M059J (cell line): ENCODE results near the gene FASLG. TPM values are rescaled to one million over a fixed set of nuclear protein-coding genes. Genes with fewer than 3 reads are reported as not detected.

Experiments
- DNase-seq: peaks from one replicate; pipeline ENCODE4 v3.0.0-alpha.2; 2012; ENCODE audit warnings: low read depth
- total RNA-seq: library from RNA; depleted of rRNA; stranded (reverse); fragments of >200 nt; shearing (Covaris generic); gene quantifications from 2 replicates; pipeline ENCODE4 v1.2.3, GENCODE V29; 2014

FASLG gene
- total RNA-seq, 1 experiment from 2014 or later: not detected

DNA sequence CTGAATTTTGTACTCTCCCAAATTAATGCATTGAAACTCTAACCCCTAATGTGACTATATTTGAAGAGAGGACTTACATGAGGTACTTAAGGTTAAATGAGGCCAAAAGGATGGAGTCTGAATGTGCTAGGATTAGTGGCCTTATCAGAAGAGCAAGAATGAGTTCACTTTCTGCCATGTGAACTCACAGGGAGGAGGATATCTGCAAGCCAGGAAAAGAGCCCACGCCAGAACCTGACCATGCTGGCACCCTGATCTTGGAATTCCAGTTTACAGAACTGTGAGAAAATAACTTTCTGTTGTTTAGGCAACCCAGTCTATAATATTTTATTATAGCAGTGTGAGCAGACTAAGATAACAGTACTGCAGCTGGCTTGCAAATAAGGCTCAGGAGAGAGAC lies 12.2 kb upstream of the FASLG start:
- DNase-seq: no peak

DNA sequence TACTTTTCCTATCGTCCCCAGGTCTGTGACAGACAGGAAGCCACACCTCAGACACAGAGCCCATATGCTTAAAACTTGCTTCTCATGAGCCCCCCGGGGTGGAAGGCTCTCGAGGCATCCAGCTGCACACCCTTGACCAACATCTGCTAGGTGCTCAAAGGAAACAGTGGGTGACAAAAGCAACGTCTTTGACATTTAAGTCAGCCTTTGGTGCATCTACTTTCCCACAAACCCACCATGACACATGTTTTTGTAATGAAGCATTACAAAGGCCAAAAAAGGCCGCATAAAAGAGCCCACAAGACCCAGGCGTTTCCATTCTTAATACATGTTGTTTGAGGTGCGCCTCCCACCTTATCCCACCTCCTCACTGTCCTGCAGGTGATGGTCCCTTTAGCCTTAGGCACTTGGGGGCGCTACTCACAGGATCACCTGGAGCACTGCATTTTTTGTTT lies 11.8 kb upstream of the FASLG start:
- peak; percentile 42 for DNase-seq

DNA sequence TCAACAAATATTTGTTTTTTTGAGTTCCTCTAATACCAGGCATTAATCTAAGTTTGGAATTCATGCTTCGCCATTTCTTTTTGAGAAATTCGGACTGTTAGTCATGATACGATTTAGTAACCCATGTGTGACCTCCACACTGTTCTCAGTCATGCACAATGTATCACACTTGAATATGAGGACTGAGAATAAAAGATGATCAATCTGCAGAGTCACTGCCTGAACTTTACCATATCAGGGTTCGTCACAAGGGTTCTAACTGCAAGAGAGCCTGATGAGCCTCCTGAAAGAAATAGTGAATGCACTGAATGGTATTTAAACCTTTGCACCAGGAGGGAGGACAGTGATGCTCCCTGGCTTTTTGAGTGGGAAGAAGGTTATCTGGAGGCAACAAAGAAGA lies 10.9 kb upstream of the FASLG start:
- no peak for DNase-seq

DNA sequence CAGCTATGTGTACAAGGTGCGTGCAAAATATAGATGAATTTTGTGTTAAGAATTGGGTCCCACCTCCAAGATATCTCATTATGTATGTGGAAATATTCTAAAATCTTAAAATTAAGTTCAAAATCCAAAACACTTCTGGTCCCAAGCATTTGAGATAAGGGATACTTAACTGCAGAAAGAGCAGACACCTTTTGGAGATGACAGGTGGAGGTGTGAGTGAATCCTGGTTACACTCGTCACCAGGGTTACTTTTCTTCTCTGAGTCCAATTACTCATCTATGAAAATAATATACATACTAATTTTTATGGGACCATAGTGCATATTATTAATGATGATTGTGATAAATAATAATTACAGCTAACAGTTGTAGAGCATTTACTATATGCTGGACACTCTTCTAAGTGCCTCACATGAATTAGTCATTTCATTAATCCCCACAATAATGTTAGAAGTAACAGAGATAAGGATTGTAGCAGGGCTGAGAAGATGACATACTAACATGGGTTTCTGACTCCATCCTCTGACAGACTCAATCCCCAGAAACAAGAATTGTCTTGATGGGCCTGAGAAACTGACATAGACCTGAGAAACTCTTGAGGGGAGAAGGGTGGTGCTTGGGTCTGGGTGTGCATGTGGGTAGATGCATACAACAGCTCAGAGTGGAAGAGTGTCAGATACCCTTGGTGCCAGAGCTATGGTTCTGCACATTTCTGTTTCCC lies 8.3 kb upstream of the FASLG start:
- DNase-seq: peak; percentile 53

DNA sequence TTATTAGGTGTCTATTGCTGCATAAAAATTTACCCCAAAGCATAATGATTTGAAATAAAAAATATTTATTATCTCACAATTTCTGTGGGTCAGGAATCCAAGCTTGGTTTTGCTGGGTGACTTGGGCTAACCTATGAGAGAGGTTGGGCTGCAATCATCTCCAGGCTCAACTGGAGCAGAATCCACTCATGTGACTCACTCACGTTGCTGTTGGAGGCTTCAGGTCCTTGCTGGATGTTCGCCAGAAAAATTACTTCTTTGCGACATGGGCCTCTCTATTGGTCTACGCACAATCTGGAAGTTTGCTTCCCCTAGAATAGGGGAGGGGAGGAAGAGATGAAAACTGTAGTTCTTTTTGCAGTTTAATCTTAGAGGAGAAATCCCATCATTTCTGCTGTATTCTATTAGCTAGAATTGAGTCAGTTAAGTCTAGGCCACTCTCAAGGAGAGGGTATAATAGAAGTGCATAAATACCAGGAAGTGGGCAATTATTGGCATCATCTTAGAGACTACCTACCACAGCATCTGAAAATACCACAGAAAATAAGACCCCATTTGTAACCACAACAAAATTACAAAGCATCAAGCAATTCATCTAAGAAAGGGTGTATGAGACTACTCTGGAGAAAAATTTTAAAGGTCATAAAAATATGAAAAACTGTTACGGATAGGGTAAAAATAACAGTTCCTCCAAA lies 5.7 kb upstream of the FASLG start:
- peak; percentile 85 for DNase-seq

DNA sequence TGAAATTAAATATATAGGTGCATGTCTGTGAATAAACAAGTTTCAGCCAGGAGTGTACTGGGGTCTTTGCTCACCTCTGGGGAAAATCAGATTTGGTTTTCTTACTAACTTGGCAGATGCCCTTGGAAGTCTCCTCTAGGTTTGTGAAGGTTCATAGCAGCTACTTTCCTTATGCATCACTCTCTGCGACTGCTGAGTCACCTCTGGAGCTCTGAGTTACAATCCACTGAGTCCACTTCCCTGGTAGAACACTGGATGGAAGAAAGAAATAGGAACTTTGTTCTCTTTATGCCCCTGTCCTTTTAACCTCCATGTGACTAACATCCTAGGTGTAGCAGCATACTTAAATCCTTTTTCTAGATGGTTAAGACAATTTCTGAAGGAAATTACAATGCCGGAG lies 4.4 kb upstream of the FASLG start:
- DNase-seq: peak; percentile 92

DNA sequence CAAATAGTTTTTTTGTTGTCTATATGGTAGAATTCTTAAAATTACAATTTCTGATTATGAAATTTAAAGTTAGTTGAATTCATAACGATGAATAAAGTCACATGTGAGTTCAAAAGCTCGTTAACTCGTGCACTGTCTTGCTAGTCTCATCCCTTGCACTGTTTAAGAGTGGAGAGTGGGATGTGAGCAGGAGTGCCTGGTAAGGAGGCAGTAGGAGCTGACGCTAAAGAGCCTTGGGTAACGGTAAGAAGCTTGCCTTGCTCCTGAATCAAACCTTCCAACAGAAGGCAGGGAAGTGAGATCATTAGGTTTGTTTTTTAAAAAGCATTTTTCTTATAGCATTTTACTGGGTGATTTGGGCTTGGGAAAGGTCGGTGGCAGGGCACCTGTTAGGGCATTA lies 2.3 kb upstream of the FASLG start:
- no peak for DNase-seq

DNA sequence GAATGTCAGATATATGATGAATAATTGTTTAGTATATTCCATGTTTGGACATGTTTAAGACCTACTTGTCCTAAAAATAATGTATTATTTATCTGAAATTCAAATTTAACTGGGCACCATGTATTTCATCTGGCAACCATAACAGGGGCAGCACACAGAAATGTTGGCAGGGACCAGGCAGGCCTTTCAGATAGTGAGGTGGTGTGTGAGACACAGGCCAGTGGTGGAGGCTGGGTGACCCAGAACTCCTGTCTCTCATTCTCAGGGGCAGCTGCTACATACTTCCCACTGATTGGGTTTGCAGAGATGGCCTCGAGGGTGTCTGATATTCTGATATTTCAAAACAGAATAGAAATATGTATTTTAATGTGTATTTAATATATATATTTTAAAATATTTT lies 1.3 kb upstream of the FASLG start:
- no peak for DNase-seq

DNA sequence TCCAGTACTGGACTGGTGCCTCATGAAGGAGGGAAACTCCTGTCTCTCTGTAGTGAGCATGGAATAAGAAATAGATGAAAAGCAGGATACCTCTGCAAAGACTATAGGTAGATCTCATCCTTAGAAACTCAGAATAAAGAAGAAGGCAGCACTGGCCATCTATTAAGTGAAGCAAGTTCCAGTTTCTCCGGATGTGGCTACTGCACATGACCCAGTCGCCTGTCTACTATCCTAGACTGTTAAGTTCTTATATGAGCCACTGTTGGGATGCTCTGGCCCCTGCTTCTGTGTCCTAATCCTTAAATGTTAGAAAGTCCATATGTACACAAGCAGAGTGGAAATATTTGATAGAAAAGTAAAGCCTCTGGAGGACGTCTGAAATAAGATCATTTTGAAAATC lies 2.2 kb downstream of the FASLG start:
- DNase-seq: no peak

DNA sequence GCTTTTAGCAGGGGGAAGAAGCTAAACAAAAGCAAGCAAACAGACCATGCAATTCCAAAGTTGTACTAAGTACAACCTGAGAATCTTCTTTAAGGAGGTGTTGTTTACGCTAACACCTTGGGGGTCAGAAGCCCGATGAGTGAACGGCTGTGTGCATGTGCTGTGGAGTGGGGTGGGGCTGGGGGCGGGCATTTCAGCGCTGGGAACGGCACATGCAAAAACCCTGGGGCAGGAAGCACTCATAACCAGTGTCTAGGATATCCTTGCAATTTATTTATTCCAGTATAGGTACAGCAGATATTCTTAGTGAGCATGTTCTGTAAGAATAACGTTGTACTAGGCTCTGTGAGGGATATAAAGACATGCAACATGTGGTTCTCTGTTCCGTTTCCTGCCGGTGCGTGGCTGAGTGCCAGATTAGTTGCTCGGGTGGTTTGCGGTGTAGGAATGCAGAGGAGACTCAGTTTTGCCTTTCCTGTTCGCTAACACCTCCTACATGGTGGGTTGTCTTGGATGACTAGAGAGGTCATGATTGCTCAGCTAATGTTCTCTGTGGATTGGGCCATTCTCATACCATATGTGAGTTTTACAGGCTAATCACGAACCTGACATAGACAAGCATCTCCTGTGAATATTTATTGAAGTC lies 3.7 kb downstream of the FASLG start:
- DNase-seq: peak; percentile 82

DNA sequence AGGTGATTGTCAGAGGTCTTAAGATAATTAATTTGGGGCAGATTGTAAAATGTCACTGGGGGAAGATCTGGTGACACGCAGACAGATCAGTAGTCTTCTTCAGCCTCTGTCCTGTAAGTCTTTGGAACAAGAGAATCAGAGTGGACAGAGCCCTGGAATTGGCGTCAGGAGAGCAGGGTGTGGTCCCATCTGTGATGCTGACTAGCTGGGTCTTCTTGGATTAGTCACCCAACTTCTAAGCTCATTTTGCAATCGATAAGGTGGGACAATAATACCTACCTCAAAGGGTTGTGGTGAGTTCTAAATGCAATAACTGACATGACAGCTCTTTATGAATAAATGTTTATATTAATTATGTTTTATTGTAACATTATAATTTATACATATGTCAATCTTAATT lies 4.8 kb downstream of the FASLG start:
- no peak for DNase-seq

DNA sequence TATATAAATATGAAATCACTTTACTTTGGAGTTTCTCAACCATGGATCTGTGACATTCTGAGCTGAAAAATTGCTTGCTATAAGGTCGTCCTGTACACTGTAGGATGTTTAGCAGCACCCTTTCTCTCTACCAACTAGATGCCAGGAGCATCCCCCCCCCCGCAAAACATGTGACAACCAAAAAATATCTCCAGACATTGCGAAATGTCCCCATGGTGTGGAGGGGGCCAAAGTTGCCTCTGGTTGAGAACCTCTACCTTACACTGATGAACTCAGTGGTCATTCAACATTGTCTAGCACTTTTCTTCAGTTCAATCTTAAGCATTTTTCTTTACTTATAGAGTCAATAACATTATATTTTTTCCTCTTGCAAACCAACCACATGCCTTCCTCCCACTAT lies 9.2 kb downstream of the FASLG start:
- DNase-seq: no peak

DNA sequence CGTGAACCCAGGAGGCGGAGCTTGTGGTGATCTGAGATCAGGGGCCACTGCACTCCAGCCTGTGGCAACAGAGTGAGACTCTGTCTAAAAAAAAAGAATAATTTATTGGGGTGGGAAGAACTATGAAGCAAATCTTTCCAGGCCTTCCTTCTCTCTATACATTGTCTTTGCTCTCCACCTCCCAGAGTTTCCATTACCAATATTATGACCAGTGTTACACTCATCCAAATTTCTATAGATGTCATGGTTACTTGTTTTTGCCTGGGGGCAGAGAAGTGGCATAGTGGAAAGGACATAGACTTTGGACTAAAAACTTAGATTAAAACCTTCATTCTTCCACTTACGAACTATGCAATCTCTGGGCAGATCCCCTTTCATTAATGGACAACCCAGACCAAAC lies 10.1 kb downstream of the FASLG start:
- no peak for DNase-seq

DNA sequence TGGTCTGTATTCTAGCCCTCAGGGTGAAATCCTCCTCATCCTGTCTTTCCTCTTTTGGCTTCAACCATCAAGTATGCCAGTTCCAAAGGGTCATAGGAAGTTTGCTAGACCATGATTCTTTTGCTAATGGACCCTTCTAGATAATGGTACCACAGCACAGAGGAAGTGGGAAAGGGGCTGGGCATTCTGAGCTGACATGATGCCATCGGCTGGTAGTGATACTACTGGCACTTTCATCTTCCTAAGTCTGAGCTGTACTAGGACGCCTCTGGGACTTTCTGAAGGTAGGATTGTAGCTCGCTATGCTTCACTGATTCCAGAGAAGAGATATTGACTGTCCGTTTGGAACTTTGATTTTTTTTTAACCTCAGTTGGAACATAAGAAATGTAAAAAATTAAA lies 11.4 kb downstream of the FASLG start:
- no peak for DNase-seq

DNA sequence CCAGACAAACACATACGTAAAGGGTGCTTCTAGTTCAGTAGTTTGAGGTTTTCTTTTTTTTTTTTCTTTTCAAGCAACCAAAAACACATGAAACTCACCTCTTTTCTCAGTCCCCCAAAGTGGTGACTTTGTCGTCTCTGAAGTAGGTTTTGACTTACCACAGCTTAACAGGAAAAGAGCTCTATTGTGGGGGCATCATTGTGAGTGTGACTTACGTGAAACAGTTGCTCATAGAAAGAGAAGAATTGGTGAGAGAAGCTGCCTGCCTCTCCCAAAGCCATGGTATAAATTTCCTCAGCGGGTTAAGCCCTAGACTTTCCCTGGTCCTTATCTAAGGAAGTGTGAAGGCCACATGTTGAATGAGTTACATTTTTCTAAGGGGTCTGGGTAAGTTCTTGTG lies 11.9 kb downstream of the FASLG start:
- no peak for DNase-seq

DNA sequence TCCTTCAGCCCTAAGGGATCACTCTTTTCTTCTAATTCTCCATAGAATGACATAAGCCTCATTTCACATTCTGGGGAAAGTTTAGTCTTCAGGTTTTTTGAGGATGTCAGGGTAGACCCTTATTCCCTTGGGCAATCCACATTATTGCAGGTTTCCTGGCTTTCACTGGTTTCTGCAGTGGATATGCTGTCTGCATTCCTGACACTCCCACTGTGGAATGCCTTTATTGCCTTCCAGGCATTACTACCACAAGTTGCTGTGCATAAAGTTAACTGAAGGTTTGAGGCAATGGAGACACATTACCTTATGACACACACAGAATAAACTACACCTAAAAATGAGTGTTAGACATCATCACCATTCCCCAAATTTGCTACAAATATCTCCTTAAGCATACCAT lies 12.7 kb downstream of the FASLG start:
- DNase-seq: peak; percentile 69

DNA sequence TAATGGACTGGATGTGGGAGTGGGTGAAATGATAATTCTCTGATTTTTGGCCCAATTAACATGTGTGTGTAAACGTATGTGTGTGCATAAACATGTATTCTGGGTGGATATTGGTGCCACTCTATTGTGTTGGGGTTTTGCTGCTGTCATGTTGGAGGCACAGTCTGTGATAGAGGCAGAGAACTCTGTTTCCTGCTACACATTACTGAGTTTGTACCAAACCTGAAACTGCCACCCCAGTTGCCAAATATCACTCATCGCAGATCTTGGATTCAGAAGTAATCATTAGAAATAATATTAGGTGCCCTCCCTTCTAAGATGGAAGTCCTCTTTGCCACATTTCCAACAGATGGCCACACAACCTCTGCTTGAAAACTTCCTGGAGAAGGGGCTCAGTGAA lies 13.8 kb downstream of the FASLG start:
- DNase-seq: no peak

DNA sequence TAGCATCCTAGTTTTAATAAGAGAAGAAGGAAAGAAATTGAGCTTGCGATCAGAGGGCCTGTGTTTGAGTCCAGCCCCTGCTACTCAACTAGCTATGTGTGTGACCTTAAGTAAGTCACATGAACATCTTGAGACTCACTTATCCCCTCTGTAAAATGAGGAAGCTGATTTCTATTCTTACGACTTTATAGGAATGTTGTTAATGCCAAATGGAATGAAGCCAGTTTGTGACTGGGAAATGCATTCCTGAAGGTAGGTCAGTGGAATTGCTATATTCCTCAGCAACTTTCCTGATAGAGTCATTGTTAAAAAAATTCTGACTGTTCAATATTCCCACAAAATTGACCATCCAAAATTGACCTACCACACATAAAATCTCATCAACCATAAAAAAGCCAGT lies 14.9 kb downstream of the FASLG start:
- DNase-seq: peak; percentile 46

DNA sequence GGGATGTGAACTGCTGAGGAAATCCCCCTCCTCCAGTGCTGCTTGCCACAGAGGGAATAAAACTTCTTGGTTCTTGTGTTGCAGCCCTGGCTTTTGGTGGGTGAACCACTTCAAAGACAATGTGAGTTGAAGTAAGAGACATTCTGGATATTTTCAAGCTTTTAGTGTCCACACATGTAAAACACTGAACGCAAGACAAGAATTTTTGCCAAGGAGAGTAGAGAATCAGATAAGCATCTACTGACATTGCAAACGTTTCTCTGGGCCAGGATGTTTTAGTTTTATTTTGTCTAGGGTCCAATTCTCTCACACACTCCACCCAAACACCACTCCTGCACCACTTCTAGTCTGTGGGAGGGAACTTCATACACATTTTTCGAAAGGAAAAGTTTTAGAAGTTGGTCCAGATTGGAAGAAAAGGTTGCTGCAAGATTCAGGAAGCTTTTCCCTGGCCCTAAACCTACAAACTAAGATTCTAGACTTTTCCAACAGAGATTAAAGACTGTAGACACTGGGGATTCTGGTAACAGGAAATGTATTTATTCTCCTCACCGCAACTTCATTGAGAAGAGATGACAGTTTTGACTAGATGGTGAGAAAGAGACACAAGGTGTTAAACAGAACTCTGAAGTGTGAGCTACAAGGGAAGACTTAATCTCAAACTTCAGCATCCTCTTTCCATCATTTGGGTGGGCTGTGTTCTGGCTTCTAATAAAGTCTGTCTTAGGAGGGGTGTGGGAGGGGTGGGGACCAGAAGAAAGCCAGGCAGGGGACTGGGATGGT lies 16.1 kb downstream of the FASLG start:
- no peak for DNase-seq

DNA sequence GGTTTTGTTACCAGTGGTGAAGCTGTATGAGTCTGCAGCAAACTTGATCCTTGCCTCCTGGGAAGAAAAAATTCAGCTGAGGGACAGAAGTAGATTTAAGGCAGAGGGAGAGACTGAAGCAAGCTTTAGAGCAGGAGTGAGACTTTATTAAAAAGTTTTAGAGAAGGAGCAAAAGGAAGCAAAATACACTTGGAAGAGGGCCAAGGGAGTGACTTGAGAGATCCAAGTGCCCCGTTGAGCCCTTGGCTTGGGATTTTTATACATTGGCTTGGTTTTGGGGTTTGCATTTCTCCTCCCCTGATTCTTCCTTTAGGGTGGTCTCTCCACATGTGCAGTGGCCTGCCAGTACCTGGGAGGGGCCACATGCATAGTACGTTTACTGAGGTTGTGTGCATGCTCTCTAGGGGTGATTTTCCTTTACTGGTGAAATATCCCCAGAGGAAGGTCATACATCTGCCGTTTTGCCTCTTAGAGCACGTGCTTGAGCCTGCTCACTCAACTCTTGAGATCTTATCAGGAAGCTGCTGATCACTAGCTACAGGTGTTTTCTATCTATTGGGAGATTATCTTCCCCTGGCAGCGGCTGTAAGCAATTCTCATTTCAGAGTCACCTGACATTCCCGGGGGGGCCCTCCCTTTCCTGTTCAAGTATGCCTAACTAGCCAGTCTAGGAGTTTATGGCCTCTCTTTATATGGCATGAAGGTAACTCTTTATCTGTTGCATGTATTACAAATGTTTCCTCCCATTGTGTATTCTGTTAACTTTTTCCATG lies 20.3 kb downstream of the FASLG start:
- no peak for DNase-seq

DNA sequence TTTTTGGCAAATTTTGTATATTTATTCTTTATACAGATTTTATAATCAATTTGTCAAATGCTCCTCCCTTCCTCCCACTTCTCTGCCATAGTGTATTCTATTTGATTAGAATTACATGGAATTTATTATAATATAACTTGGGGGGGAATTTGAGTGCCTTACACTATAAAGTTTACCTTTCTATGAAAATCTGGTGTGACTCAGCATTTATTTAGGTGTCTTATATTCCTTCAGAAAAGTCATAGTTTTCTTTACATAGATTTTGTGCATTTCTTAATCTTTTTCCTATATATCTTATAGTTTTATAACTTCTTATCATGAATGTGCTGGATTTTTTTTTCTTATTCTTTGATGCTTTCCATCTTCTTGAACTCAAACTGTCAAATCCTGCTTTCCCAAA lies 21.3 kb downstream of the FASLG start:
- DNase-seq: no peak
